CD4-positive, alpha-beta T cell treated with Interleukin-6 at 100 ng/mL for 8 hours (primary cell): ENCODE measurements around the gene SCARF1.

Source experiments
- DNase-seq: peaks from one replicate; pipeline ENCODE4 v3.0.0-alpha.2; 2020; ENCODE audit warnings: mixed read lengths, low spot score

Gene SCARF1

DNA sequence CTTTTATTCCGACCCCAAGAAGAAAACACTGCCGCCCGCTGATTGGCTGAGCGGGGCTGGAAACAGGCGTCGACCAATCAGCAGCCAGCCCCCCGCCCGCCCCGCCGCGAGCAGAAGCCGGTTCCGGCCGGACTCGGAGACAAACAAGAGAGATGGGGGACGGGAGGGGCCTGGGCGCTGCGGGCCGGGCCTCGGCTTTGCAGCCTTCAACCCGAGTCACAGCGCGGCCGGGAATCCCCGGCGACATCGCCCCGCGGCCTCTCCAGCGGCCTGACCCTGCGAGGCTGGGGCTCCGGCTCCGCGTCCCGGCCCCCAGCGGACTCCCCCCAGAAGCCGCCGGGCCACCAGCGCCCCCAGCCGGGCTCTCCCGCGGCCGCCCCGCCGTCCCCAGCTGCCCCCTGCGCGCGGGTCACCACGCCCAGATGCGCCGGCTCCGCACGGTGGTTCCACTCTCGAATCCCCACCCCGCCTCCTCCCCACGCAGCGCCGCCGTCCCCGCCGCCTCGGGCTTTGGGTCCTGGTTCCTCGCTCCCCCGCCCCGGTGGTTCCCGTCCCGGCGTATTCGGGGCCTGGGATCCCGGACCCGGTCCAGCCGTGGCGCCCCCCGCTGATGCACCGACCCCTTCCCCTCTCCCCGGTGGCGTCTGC lies 16.6 kb downstream of the SCARF1 start:
- peak; percentile 90 for DNase-seq

- peak; percentile 68 for DNase-seq
These were observed 17.3 kb downstream of the SCARF1 start, which contains the start of gene SLC43A2 for GRCh38 chr17:1627982-1628855. SLC43A2 (minus strand) TSS chr17:1628834; CDS start chr17:1627874, 960 bp downstream.

GRCh38 chr17:1627182-1627981 lies 18.1 kb downstream of the SCARF1 start:
- no peak for DNase-seq

DNA sequence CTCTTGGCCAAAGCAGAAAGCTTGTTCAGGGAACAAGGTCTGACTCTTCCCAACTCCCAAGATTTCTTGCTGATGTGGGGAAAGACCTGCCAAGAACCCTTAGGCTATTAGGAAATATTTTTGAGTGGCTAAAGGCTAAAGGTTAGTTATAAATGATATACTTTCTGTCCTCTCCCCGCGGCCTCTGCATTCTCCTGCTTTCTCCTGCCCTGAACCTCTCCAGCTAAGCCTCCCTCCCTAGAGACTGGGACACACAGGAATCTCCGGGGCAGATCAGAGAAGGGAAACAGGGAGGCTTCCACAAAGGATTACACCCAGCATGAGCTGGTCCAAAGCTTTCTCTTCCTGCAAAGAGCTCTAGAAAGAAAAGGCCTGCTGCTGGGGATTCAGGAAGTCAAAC lies 19.2 kb downstream of the SCARF1 start:
- no peak for DNase-seq

- no peak for DNase-seq
These were observed 20.0 kb downstream of the SCARF1 start for GRCh38 chr17:1625581-1625980.

DNA sequence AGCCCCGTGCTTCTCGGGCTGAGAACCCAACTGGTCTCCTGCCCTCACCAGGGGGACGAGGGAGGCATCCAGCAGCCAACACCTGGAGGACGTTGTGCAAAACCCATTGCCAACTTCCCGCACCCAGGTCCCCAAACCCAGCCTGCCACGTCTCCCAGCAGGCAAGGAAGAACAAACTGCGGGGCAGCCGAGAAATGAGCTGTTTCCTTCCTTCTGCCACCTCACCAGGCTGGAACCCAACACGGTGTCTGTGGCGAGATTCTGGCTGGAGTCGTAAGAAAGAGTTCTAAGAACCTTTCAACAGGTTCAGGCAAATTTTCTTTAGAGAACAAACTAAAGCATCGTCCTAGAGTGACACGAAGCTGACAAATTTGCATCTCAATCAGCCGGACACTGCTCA lies 20.5 kb downstream of the SCARF1 start:
- no peak for DNase-seq

- no peak for DNase-seq
These were observed 20.9 kb downstream of the SCARF1 start for GRCh38 chr17:1624650-1625049.

- no peak for DNase-seq
These were observed 22.4 kb downstream of the SCARF1 start for GRCh38 chr17:1623057-1623630.

DNA sequence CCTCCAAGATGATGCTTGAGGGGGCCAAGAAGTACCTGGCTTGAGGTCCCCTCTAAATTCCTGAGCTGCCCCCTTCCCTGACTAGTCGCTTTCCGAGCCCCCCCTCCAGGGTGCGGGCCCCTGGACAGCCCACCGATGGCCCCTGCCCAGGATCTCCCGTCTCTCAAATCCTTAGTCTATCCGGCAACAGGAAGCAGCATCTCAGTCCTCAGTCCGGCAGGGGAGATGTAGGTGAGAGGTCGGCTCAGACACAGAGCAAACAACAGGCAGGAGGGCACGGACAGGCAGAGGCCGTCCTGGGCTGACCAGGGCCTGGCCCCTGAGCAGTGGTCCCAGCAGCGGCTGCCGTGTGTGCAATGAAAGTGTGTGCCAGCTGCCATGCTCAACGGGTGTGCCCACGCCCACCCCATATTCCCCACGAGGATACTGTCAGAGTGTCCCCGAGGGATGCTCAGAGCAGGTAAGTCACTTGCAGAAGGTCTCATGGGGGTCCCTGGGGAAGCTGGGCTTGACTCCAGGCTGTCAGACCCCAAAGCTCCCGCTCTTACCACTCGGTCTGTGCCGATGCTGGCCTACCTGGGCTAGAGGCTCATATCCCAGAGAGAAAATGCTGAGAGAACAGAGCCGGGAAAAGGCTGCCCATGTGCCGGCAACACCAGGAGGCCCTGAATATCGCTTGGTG lies 24.1 kb downstream of the SCARF1 start:
- no peak for DNase-seq

- no peak for DNase-seq
These were observed 25.0 kb downstream of the SCARF1 start for GRCh38 chr17:1620486-1620885.

- no peak for DNase-seq
These were observed 27.8 kb downstream of the SCARF1 start for GRCh38 chr17:1617620-1618174.

GRCh38 chr17:1616101-1616500 lies 29.4 kb downstream of the SCARF1 start:
- DNase-seq, result no peak

DNA sequence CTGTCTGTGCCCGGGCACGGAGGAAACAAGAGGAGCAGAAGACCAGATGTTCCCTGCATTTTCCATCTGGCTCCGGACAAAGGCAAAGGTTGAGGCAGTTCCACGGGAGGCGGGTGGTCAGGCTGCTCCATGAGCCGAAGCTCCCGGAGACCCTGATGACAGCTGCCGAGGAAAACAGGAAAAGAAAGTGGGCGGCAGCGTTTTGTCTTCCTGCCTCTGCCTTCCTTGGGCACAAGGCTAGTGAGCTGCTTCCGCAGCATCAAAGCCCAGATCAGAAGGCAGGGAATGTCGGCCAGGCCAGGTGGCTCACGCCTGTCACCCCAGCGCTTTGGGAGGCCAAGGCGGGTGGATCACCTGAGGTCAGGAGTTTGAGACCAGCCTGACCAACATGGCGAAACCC lies 33.1 kb downstream of the SCARF1 start:
- no peak for DNase-seq

DNA sequence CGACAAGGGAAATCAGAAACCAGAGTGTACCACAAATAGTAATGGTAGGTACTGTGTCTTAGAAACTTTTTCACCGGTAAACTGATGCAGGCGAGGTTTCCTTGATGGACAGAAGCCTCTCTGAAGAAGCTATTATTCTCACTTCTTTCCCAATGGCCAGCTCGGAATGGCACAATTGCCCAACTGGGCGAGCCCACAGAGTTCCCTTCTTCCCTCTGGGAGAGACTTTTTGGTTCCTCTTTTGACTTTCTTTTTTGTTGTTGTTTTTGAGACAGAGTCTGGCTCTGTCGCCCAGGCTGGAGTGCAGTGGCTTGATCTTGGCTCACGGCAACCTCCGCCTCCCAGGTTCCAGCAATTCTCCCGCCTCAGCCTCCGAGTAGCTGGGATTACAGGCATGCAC lies 33.8 kb downstream of the SCARF1 start:
- DNase-seq, result no peak

DNA sequence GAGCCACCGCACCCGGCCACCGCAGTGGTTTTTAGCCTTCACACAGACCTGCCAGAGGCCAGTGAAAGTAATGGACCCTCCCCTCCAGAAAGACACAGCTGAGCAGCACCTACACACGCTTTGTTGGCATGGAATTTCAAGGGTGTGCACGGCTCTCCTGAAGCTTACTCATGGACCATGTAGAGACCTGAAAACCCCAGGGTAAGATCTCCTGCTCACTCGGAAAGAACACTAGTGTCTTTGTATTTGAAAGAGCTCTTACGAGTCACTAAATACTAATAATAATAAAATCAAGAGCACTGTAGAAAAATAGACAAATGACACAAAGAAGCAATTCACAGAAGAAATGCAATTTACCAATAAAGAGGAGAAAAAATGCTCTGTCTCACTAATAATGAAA lies 36.9 kb downstream of the SCARF1 start:
- DNase-seq, result no peak

DNA sequence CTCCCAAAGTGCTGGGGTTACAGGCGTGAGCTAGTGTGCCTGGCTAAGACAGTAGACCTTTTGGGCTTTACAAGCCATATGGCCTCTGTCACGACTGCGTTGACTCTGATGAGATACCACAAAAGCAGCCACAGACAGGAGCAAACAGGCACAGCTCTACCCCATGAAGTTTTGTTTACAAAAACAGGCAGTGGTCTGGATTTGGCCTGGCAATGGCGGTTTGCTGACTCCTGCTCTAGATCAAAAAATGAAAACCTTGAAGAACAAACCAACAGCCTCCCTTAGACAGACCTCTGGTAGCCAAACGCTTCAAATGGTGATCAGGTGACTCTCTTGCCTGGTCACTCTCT lies 37.6 kb downstream of the SCARF1 start:
- DNase-seq, result no peak

DNA sequence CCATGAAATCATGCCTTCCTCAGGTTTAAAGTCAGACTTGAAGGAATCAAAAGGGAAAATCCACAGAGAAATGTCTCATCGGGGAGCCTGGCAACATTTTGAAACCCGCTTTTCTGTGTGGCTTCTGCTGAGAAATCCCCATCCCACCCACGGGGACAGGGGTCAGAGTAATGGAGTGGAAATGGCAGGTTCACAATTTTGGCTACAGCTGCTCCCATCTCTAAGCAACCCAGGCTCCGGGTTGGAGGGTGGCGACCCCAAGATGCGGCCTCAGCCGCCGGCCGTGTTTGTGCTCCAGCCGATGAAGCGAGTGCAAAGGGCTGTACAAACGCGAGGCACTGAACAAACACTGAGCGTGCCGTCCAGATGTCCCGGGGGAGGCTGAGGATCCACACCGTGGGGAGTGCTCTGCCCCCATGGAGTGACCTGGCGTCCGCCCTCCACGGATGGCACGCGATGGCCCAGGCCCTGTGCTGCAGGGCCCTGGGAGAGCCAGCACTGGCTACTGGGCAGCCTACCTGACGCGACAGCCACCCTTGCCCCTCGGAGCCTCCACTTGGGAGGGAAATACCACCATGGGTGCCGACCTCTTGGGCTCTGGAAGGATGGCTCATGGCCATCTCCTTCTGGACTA lies 39.1 kb downstream of the SCARF1 start:
- no peak for DNase-seq

DNA sequence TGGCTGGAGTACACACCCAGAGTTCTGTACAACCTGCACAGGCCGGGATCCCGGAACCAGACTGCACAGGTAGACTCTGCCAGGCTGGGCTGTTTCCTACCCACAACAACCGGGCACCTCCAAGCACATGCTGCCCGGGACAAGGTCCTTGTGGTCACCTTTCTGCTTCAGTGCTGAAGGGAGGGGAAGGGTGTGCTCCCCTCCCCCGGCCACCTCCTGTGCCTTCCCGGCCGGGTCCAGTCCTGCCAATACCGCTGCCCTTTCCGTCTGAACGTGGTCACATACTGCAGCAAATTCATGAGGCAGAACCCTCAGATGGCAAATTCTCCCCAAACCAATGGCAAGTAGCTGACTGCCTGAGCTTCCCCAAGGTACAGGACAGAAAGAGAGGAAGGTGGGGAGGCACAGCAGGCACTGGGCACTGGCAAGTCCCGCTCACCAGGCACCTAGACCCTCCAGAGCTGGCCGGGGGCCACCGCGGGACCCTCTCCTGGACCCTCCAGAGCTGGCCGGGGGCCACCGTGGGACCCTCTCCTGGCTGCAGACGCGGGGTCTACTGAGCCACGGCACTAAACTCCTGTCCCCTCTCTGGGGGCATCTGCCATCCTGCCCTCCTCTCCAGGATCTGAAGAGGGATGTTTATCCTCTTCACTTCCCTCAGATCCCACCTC lies 39.7 kb downstream of the SCARF1 start:
- DNase-seq, result no peak

DNA sequence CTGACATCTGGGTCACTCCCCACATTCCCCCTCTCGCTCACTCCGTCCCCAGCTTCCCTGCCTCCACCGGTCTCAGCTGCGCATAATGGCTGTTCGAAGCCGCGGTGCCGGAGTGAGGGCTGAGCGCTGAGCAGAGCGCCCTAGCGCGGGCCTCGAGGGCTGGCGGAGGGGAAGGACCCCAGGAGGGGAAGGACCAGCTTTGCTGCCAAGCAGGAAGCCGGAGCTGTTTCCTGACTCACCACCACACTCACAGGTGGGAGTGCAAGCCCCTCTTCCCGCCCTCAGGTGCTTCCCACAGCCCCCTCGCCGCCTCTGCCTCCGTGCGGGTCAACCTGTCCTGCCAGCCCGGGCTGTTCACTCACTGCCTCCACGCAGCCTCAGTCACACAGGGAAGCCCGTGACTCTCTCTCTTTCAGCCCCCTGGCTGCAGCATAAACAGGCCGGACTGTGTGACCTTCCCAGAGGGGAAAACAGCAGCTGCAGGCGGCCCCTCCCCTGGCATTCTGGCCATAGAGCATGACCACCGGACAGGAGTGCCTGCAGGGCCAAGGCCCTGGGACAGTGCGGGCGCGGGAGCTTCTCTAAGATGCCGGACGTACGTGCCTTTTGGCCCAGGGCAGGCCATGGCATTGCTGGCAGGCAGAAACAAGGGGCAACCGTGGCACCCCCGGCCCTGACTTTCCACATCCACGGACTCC lies 40.6 kb downstream of the SCARF1 start:
- DNase-seq, result no peak

GRCh38 chr17:1601571-1601970 lies 44.0 kb downstream of the SCARF1 start:
- no peak for DNase-seq
